GM18861 (cell line): ENCODE measurements around the gene BCL2.
"Not testable (repeated sequence)": the region's sequence is repeated elsewhere in the genome, so short reads cannot be mapped to it uniquely, and the experiment has no call there.

Source experiments
- ATAC-seq: cut with Tn5 transposase; IDR thresholded peaks from one replicate; pipeline ENCODE4 v1.9.1; 2021; ENCODE audit not compliant: unreplicated experiment

The BCL2 gene

DNA sequence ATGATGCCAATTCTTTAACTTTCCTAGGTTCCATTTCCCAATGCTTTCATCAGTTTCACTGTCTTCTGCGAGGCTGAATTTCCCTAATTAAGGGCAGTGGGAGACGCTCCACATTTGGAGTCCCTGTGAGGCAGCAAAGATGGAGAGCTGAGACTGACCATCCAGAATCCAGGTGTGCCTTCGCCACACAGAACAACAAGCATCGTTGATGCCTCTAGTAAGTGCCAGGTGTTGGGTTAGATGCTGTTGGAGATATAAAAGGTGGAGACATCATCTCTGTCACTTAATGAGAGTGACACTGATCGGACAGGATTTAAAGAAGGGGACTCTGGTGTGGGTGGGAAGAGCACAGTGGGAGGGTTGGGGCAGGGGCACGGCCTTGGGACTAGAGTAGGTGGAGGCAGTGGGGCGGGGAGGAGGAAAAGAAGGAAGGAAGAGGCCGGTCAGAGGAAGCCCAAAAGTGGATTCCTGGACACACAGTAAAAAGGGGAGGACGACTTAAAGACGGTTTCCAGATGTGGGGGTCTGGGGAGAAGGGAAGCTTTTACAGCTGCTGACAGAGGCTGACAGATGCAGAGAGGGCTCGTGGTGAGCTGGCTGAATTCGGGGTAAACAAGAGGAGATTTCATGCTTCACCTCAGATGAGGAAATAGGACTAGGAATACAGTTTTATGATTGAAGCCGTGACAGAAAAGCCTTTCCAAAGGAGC, 113.0 kb downstream of the BCL2 start:
- no peak for ATAC-seq

DNA sequence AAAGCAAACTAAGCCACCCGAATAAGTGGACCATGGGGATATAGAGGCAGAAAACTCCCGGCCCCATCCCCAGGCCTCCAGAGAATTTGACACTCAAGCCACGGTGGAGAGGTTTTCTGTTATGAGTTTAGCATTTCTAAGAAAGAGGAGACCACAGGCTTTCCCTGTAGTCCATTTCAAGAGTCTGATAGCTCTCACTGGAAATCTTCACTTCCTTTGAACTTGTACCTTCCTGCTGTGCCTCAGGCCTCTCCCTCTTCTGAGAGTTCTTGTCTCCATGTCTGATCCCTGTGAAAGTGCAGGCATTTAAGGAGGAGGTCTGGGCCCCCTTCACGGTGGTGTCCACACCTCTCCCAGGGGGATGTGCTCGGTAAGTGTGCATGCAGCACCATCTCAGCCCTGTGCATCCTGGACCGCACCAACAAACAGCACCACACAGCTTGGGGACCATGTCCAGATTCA, 113.7 kb downstream of the BCL2 start:
- no peak for ATAC-seq

DNA sequence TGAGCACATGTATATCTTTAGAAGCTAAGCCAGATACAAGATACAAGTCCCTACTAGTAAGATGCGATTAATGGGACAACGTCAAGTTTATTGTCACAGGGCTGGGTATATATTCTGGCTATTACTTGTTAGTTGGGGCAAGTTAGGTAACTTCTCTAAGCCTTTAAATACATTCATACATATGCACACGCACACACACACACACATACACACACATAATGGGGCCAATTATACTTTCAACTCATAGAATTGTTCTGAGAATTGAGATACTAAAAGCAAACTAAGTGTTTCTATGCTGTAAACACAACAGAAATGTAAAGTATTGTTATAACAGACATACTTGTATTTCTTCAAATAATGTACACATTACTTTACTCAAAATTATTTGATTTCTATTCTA, 116.1 kb downstream of the BCL2 start:
- ATAC-seq = no peak

DNA sequence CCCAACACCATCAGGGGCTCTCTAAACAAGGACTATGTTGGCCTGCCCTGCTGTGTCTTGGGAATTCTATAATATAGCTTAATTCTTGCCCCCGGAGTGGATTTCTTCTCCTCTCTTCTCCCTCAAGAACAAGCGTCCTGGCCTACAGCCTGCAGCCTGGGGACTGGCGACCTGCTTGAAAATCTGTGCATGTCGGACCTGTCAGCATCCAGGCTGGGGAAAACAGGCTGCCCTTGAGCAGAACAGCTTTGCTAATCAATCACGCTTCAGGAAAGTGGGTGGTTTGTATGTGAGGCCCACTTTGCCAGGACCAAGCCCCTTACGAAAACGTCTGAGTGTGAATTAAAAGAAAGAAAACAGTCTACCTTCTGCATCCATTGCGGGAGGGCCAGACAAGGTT, 116.7 kb downstream of the BCL2 start:
- no peak for ATAC-seq

GRCh38 chr18:63201456-63201855, 118.1 kb downstream of the BCL2 start:
- ATAC-seq = not testable (repeated sequence)

- ATAC-seq = no peak
These were observed 119.8 kb downstream of the BCL2 start for GRCh38 chr18:63199743-63200241.

DNA sequence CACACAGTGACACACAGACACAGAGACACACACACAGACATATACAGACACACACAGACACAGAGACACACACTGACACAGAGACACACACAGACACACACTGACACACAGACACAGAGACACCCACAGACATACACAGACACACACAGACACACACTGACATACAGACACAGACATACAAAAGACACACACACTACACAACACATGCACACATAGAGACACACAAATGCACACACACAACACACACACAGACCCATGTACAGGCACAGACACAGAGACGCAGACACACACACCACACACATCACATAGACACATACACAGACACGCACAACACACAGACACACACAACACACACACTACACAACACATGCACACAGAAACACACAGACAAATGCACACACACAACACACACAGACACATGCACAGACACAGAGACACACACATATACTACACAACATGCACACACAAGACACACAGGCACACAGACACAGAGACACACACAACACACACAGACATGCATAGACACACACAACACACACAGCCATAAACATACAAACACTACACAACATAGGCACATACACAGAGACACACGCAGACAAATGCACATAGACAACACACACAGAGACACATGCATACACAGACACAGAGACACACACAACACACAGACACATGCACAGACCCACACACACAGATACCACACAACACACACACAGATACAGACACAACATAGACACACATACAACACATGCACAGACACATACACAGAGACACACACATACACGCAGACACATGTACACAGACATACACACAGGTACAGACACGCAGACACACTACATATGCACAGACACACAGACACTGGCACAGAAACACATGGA, 120.5 kb downstream of the BCL2 start:
- no peak for ATAC-seq

- ATAC-seq = no peak
These were observed 121.3 kb downstream of the BCL2 start for GRCh38 chr18:63198098-63198760.

DNA sequence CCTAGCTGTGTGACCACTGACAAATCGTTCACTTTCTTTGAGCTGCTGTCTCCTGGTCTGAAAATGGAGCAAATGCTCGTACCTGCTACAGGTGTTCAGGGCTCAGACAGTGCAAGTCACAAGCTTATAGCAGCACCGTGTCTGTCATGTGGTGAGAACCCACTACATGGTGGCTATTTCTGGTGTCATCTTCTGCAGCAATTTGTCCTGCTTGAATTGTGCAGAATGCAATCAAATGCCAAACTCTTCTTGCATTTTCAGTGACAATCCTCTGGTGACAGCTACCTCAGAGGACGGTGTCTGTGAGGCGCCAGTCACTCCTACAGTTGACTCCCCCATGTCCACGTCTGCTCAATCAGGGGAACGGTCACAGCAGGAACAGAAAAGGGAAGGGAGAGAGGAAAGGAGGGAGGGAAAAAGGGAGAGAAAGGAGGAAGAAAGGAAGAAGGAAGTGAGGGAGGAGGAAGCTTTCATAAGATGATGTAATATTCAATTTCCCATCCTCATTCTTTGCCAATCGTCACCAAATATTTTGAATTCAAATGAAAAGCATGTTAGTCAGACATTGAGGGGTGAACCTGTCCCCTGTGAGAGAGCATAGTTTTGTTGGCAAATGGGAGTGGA, 122.2 kb downstream of the BCL2 start:
- ATAC-seq = no peak

- ATAC-seq = no peak
These were observed 124.0 kb downstream of the BCL2 start for GRCh38 chr18:63195326-63196159.

GRCh38 chr18:63192885-63193349, 126.7 kb downstream of the BCL2 start:
- peak; percentile 50 for ATAC-seq

DNA sequence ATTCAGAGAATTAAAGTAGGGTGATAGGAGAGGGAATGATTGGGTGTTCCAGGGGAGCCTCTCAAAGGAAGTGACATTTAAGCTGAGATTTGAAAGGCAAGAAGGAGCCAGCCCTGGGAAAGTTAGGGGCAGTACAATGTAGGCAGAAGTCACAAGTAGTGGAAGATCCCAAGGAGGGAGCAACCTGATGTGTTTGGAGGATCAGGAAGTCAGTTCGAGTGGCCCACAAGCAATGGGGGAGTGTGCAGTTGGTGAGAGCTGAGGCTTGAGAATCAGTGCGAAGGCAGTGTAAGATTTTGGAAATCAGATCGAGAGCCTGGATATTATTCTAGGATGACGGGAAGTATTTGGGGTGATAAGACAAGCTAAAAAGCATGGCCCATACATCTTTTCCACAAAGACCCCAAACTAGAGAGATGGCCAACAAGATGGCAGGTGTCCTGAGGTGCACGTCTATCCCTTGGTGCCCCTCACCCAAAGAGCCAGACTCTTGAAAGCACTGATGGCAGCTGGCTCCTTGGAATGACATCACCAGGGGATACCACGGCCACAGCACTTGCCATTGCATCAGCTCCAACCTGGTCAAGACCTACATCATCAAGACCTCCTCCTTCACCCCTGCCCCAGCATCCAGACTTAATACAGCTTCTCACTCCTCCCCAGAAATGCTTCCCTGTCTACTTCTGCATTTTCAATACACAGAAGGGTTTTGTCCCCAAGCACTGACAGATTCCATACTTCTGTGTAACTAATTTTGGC, 127.3 kb downstream of the BCL2 start:
- peak; percentile 2 for ATAC-seq

- ATAC-seq = no peak
These were observed 128.2 kb downstream of the BCL2 start for GRCh38 chr18:63191413-63191812.

GRCh38 chr18:63190838-63191237, 128.7 kb downstream of the BCL2 start:
- not testable (repeated sequence) for ATAC-seq

DNA sequence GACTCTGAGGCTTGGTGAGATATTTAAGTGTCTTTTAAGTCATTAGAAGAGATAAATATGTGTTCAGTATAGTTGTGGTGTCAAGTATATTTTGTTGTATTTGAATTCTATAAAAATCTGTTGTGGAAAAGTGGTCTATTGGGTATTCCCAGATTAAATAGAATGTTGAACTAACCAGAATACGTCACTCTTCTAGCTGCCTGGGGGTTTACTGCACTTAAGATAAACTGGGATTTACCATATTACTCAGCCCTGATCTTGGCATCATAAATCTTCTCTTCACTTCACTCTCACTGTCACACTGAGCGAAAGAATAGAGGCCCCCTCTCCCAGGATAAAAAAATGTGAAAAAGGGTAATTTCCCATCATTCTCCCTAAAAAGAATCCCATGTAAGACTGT, 129.8 kb downstream of the BCL2 start:
- ATAC-seq = no peak

DNA sequence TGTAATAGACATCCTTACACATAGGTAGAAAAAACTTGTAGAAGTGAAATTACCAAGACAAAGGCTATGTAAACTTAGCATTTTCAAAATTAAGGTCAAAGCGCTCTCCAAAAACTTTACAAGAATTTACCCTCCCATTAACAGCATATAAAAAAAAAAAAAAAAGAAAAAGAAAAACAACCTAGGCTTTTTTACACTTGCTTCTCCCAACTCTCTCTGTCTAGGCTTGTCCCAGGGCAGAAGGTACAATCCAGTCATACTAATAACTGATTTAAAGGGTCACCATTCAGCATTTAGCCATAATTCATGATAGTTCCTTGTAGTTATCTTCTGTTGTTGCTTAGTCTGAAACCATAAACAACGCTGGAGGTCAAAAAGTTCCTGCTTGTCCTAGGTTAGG, 130.5 kb downstream of the BCL2 start:
- ATAC-seq = no peak

DNA sequence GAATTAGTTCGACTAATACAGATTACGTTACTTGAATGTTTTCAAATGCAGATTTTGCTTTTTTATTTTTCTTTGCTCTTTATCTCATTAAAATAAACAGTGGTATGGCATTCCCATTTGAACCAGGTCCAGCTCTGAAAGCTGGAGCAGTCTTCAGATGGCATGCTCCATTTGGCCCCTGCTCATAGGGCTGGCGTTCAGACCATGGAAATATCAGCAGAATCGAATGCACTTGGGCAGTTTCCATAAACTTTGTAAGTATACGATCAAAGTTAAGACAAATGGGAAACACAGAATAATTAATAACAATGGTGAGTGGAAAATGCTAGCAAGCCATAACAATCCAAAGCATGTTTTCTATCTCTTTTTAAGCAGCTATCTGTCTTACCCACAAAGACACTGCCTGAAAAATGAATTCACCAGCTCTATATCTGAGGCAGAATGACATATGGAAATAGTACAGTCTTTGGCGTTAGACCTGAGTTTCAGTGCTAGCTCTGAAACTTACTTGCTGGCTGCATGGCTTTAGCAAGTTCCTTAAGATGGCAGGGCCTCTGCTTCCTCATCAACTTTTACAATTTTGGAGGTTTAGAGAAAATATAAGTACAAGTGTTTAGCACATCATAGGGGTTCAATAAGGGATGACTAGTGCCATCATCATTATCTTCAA, 131.6 kb downstream of the BCL2 start:
- ATAC-seq = no peak

- ATAC-seq = no peak
These were observed 132.4 kb downstream of the BCL2 start for GRCh38 chr18:63187223-63187574.
